Endodermal cell (in vitro differentiated cells): ENCODE results near the gene FAM204A. TPM values are rescaled to one million over a fixed set of nuclear protein-coding genes. Genes with fewer than 3 reads are reported as not detected.

Source experiments
- DNase-seq: peaks from one replicate; pipeline ENCODE4 v3.0.0-alpha.2; 2017
- H3K27ac ChIP-seq: 2 replicates; pipeline ENCODE4 v1.5.1; 2013; ENCODE audit warnings: mild to moderate bottlenecking, low read depth, low read length, moderate library complexity
- H3K27me3 ChIP-seq: 2 replicates; pipeline ENCODE4 v1.6.1; 2013; ENCODE audit warnings: mild to moderate bottlenecking, low read length, moderate library complexity; ENCODE audit not compliant: insufficient read depth, control insufficient read depth, poor library complexity, severe bottlenecking
- H3K36me3 ChIP-seq: 2 replicates; pipeline ENCODE4 v1.7.0; 2013; ENCODE audit warnings: mild to moderate bottlenecking, low read length, moderate library complexity; ENCODE audit not compliant: control insufficient read depth, insufficient read depth
- H3K4me1 ChIP-seq: one replicate; pipeline ENCODE4 v1.7.0; 2013; ENCODE audit warnings: low read length; ENCODE audit not compliant: control insufficient read depth, insufficient read depth
- H3K4me3 ChIP-seq: 2 replicates; pipeline ENCODE4 v1.5.1; 2013; ENCODE audit warnings: mild to moderate bottlenecking, low read length, moderate library complexity
- H3K9ac ChIP-seq: 2 replicates; pipeline ENCODE4 v1.6.1; 2013; ENCODE audit warnings: mild to moderate bottlenecking, low read length, moderate library complexity; ENCODE audit not compliant: poor library complexity, severe bottlenecking; ENCODE audit errors: extremely low read depth
- H3K9me3 ChIP-seq: 2 replicates; pipeline ENCODE4 v1.6.1; 2013; ENCODE audit warnings: mild to moderate bottlenecking, low read length, moderate library complexity; ENCODE audit not compliant: control insufficient read depth
- H3K27ac Mint-ChIP-seq: 2 replicates; pipeline ENCODE4 v1.8.0; 2020; ENCODE audit warnings: mixed read lengths
- H3K27me3 Mint-ChIP-seq: 2 replicates; pipeline ENCODE4 v1.8.0; 2021; ENCODE audit warnings: mild to moderate bottlenecking, mixed read lengths; ENCODE audit not compliant: insufficient read depth
- H3K36me3 Mint-ChIP-seq: 2 replicates; pipeline ENCODE4 v1.8.0; 2020; ENCODE audit warnings: low read depth, mixed read lengths
- H3K4me1 Mint-ChIP-seq: 2 replicates; pipeline ENCODE4 v1.8.0; 2020; ENCODE audit warnings: mixed read lengths
- H3K4me3 Mint-ChIP-seq: 2 replicates; pipeline ENCODE4 v1.8.0; 2020; ENCODE audit warnings: mild to moderate bottlenecking, moderate library complexity, mixed read lengths
- H3K9me3 Mint-ChIP-seq: 2 replicates; pipeline ENCODE4 v1.8.0; 2020; ENCODE audit warnings: mild to moderate bottlenecking, mixed read lengths
- WGBS, 2 experiments: methylation state at CpG; one replicate each; pipeline versions ENCODE4 v1.1.5 to v1.1.7; 2013; ENCODE audit warnings: missing lambda C conversion rate in 2 of 2, mixed read lengths in 1 of 2; ENCODE audit not compliant: insufficient coverage in 1 of 2, insufficient read length in 1 of 2; 5-methylcytosine and 5-hydroxymethylcytosine counted together
- total RNA-seq, 2 donors: library from RNA; stranded (reverse); fragmentation: NEBNext Ultra II Directional in 1 of 2; extraction: Animal tissue kit (Norgen Biotek cat#: 25700) in 1 of 2; gene quantifications; 2 replicates in 1 of 2; 3 replicates in 1 of 2; pipeline ENCODE4 v1.2.1, GENCODE V29; 2021
- TF ChIP-seq, protein P1 (sequence below): fragments of 200-600 bp; sonication (generic); conservative IDR thresholded peaks from 2 replicates; pipeline ENCODE4 v1.5.0; 2021; ENCODE audit warnings: antibody characterized with exemption, mild to moderate bottlenecking

Gene FAM204A
- total RNA-seq, 2 donors from 2014 or later = 40.9 to 43.3 TPM

DNA sequence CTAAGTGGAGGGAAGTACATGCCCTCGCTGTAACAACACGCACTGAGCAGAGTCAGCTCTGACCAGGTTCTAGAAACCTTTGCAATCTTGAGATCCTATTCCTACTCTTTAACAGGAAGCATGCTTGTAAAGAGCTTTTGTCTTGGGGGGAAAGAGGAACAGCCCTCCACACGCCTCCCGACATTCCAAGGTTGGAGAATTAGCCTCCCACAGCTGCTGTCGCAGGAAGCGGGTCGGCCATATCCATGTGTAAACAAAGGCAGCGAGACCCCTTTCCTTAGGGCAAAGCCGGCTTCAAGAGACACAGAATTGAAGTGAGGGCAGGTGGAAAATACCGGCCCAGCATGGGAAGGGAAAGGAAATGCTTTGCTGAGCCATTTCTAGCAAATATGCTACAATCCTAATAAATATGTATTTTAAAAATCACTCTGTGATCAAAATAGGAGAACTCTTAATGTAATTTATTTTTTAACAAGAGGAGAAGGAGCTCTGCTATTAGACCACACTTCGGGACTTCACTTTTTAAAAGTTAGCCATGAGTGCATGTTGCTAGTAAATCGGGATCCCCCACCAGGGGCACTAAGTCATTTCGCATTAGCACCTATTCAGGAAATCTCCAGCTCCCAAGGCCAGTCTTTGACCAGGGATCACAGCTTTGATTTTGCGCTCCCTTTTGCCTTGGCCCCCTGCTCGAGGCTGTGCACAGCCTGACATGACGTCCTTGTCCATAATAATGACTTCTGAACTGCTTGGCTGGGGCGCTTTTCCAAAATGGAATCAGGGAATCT is 55.9 kb downstream of the FAM204A start:
- H3K27ac Mint-ChIP-seq = no peak overlapping the region
- Histone ChIP-seq H3K4me3 (no peak overlapping the region), H3K9me3 (no peaks in the 10 kb centered on the region), H3K27ac (no peak overlapping the region), H3K27me3 (peaks cover 2% of the 10 kb centered on the region), H3K36me3 (no peaks in the 10 kb centered on the region), H3K4me1 (no peaks in the 10 kb centered on the region), H3K9ac (no peak overlapping the region)
- peaks cover 6% of the 10 kb centered on the region for H3K9me3 Mint-ChIP-seq
- TF ChIP-seq, protein P1, sequence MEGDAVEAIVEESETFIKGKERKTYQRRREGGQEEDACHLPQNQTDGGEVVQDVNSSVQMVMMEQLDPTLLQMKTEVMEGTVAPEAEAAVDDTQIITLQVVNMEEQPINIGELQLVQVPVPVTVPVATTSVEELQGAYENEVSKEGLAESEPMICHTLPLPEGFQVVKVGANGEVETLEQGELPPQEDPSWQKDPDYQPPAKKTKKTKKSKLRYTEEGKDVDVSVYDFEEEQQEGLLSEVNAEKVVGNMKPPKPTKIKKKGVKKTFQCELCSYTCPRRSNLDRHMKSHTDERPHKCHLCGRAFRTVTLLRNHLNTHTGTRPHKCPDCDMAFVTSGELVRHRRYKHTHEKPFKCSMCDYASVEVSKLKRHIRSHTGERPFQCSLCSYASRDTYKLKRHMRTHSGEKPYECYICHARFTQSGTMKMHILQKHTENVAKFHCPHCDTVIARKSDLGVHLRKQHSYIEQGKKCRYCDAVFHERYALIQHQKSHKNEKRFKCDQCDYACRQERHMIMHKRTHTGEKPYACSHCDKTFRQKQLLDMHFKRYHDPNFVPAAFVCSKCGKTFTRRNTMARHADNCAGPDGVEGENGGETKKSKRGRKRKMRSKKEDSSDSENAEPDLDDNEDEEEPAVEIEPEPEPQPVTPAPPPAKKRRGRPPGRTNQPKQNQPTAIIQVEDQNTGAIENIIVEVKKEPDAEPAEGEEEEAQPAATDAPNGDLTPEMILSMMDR = peak; percentile 64
- 64 to 66% methylated on average over 7 to 17 of the region's 17 CpGs for WGBS, 2 experiments
- H3K4me3 Mint-ChIP-seq = no peak overlapping the region
- peaks cover 49% of the 10 kb centered on the region for H3K27me3 Mint-ChIP-seq
- DNase-seq = peak; percentile 64
- peaks cover 11% of the 10 kb centered on the region for H3K4me1 Mint-ChIP-seq
- H3K36me3 Mint-ChIP-seq = no peaks in the 10 kb centered on the region

DNA sequence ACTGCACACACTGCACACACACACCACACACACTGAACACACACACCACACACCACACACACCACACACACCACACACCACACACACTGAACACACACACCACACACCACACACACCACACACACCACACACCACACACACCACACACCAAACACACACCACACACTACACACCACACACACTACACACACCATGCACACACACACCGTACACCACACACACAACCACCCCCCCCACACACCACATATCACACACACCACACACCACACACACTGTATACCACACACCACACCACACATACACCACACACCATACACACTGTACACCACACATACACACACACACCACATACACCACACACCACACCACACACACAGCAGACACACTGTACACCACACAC is 59.5 kb downstream of the FAM204A start:
- peaks cover 7% of the 10 kb centered on the region for H3K27me3 ChIP-seq
- 80% methylated on average over 1 of the region's 1 CpG; no CpG with 5 or more reads in 1 of the 2 experiments for WGBS, 2 experiments
- no peaks in the 10 kb centered on the region for H3K36me3 ChIP-seq
- Mint-ChIP-seq H3K27me3 (peaks cover 66% of the 10 kb centered on the region), H3K27ac (no peak overlapping the region), H3K9me3 (peaks cover 15% of the 10 kb centered on the region), H3K4me3 (no peak overlapping the region), H3K36me3 (no peaks in the 10 kb centered on the region), H3K4me1 (peaks cover 11% of the 10 kb centered on the region)
- no peaks in the 10 kb centered on the region for H3K4me1 ChIP-seq
- TF ChIP-seq, protein P1 = no peak
- H3K9ac ChIP-seq = no peak overlapping the region
- peaks cover 5% of the 10 kb centered on the region for H3K9me3 ChIP-seq
- no peak overlapping the region for H3K4me3 ChIP-seq
- no peak overlapping the region for H3K27ac ChIP-seq
- DNase-seq = no peak

DNA sequence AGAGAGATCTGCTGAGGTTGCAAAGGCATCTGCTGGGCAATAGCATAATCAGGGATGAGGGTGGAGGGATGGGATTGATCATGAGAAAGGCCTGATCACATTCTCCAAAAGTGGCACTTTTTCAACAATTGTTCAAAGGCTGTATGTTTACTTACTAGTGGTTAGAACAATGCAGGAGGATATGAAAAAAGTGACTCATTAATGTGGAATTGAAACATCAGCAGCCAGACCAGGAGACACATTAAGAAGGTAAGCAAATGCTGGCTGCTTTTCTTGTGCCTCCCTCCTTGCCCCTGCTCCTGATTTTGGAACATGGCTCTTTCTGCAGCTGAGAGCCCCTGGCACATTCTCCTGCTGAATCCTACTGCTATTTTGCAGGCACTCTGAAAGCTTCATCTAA is 63.5 kb downstream of the FAM204A start:
- Histone ChIP-seq H3K4me3 (no peak overlapping the region), H3K36me3 (no peaks in the 10 kb centered on the region), H3K27me3 (peaks cover 7% of the 10 kb centered on the region), H3K9ac (no peak overlapping the region), H3K27ac (no peak overlapping the region), H3K9me3 (peaks cover 5% of the 10 kb centered on the region), H3K4me1 (no peaks in the 10 kb centered on the region)
- H3K36me3 Mint-ChIP-seq = no peaks in the 10 kb centered on the region
- peaks cover 20% of the 10 kb centered on the region for H3K9me3 Mint-ChIP-seq
- TF ChIP-seq, protein P1 = no peak
- H3K27ac Mint-ChIP-seq = no peak overlapping the region
- no peaks in the 10 kb centered on the region for H3K4me1 Mint-ChIP-seq
- peaks cover 47% of the 10 kb centered on the region for H3K27me3 Mint-ChIP-seq
- H3K4me3 Mint-ChIP-seq = no peak overlapping the region
- no peak for DNase-seq
